ENCODE measurements around the gene BCAS1. TPM values are rescaled to one million over a fixed set of nuclear protein-coding genes. Genes with fewer than 3 reads are reported as not detected.

The BCAS1 gene
- total RNA-seq, 1 experiment from 2014 or later, result 0.16 TPM

GRCh38 chr20:53894707-53895384 is 175.5 kb downstream of the BCAS1 start:
- no peak overlapping the region for H3K4me3 ChIP-seq
- no peaks in the 10 kb centered on the region for H3K27me3 ChIP-seq
- peaks cover 30% of the 10 kb centered on the region for H3K4me1 ChIP-seq
- H3K9me3 ChIP-seq (replicated peaks), result no peaks in the 10 kb centered on the region
- no peak for DNase-seq
- H3K27ac ChIP-seq, result no peak overlapping the region
- H3K36me3 ChIP-seq, result no peaks in the 10 kb centered on the region; the same call in 1 of the 2 replicates

Other genes starting within 250 kb of the BCAS1 start
- not detected in 2 replicates for gene CYP24A1, start 103.4 kb upstream of the BCAS1 start, total RNA-seq (2014; rRNA removed; shearing (Covaris generic))
- gene PFDN4, start 137.5 kb upstream of the BCAS1 start, total RNA-seq (2014; rRNA removed; shearing (Covaris generic)), result 129 and 168 TPM in 2 replicates